Epidermal melanocyte (primary cell): ENCODE data around the gene ANP32B.
A peak's percentile ranks its signal among the peaks of the same experiment; 100 is the strongest.

Experiments
- DNase-seq: peaks from one replicate; pipeline ENCODE4 v3.0.0; 2011; ENCODE audit warnings: low spot score; ENCODE audit not compliant: insufficient read length

Gene ANP32B

DNA sequence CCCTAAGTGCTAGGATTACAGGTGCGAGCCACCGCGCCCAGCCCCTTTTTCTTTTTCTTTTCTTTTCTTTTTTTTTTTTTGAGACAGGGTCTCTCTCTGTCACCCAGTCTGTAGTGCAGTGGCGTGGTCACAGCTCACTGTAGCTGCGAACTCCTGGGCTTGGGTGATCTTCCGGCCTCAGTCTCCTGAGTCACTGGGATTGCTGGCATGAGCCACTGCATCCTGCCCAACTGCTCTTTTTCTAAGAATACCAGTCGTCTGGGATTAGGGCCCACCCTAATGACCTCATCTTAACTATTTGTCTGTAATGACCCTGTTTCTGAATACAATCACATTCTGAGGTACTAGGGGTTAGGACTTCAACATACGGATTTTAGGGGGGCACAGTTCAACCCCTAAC lies 39.3 kb downstream of the ANP32B start:
- no peak for DNase-seq

DNA sequence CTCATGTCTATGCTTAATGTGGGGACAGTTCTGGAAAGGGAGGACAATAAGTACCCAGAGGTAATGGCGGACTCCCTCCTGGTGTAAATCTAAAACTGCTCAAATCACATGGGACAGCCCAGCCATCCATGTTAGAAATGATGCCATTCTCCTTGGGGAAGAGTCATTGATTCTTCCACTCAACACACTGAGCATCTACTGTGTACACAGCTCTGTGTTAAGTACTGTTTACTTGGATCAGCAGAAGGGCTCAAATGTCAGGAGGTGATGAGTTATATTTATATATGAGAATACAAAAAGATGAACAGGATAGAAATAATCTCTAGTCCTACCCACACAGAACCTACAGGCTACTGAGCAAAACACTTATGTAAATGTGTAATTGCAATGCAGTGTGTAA lies 41.6 kb downstream of the ANP32B start:
- no peak for DNase-seq

DNA sequence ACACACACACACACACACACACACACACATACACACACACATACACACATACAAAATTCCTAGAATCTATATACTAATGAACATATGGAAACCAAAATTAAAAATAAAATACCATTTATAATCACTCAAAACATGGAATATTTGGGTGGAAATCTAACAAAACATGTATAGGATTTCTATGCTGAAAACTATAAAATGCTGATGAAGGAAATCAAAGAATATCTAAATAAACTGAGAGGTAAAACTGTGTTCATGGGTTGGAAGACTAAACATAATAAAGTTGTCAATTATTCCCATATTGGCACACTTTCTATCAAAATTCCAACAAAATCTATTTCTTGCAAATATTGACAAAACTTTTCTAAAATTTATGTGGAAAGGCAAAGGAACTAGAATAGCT lies 48.0 kb downstream of the ANP32B start:
- DNase-seq: no peak

- no peak for DNase-seq
Measured at GRCh38 chr9:98031935-98032334, 48.8 kb downstream of the ANP32B start.

DNA sequence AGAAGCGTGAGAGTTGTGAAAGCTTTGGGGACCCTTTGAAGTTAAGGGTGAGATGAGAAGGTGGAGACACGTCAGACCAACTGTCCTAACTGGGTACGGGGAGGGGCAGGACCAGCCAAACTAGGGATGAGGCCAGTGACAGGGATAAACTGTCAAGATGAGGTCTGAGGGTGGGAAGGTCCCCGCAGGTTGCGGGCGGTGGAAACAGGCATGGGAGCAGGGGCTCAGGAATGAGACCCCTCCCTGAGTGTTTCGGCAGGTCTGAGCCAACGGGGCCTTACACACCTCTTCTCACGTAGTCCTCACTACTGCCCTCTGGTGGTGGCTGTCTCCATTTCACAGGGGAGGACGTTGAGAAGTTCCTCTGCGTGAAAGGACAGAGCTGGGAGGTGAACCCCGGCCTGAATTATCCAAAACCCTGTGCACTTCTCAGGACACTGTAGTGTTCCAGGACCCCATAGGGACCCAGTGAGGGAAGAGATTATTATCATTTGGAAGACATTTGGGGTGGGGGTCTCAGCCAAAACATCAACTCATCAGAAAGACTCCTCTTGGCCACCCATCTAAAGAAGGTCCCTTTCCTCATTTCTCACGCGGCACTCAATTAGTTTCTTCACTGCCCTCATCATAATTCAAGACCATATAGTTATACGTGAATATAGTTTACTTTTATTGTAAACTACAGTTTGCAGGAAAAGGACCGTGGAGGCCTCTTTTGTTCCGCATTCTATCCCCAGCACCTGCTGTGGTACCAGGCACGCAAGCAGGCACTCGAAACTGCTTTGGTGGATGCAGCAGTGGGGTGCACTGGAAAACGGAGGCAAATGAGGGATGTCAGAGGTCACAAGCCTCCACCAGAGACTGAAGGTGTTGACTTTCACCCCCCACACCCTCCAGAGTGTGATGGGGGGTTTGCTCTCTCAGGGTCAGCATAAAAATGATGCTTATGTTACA lies 51.7 kb downstream of the ANP32B start:
- peak; percentile 64 for DNase-seq

GRCh38 chr9:98037357-98037756 lies 54.2 kb downstream of the ANP32B start:
- DNase-seq: no peak

DNA sequence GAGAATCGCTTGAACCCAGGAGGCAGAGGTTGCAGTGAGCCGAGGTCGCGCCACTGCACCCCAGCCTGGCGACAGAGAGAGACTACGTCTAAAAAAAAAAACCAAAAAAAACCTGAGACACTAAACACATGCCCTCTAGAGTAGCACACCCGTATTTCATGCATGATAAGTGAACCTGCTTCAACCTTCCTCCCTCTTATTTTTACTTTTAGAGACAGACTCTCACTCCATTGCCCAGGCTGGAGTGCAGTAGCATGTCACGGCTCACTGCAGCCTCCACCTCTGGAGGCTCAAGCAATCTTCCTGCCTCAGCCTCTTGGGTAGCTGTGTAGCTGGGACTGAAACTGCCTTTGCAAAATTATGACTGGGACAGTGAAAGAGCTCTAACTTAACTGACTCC lies 55.8 kb downstream of the ANP32B start:
- DNase-seq: no peak

DNA sequence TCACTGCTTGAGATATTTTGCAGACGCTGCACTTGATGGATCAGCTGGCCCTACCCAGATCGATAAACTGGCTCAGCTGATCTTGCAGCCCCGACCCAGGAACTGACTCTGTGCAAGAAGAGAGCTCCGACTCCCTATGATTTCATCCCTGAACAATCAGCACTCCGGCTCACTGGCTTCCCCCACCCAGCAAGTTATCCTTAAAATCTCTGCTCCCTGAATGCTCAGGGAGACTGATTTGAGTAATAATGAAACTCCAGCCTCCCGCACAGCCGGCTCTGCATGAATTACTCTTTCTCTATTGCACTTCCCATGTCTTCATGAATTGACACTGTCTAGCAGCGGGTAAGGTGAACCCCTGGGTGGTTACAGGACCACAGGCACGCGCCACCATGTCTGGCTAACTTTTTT lies 56.5 kb downstream of the ANP32B start:
- no peak for DNase-seq

DNA sequence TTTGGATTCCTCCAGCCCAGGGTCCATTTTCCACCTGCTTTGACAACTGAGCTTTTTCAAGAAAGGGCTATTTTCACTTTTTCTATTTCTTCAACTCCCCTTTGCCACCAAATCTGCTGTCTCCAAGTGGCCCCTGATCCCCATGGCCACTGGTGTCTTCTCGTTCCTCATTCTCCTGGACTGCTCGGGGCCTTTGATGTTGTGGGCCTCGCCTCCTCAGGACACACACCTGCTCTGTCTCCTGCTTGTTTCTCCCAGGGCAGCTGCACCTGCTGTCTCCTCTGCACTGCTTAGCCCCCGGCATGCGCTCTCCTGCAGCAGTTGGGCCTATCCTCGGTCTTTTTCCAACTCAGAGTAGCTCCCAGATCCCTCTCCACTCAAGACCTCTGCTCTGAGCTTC lies 57.1 kb downstream of the ANP32B start:
- DNase-seq: no peak

- no peak for DNase-seq
Measured at GRCh38 chr9:98043915-98044314, 60.8 kb downstream of the ANP32B start.

DNA sequence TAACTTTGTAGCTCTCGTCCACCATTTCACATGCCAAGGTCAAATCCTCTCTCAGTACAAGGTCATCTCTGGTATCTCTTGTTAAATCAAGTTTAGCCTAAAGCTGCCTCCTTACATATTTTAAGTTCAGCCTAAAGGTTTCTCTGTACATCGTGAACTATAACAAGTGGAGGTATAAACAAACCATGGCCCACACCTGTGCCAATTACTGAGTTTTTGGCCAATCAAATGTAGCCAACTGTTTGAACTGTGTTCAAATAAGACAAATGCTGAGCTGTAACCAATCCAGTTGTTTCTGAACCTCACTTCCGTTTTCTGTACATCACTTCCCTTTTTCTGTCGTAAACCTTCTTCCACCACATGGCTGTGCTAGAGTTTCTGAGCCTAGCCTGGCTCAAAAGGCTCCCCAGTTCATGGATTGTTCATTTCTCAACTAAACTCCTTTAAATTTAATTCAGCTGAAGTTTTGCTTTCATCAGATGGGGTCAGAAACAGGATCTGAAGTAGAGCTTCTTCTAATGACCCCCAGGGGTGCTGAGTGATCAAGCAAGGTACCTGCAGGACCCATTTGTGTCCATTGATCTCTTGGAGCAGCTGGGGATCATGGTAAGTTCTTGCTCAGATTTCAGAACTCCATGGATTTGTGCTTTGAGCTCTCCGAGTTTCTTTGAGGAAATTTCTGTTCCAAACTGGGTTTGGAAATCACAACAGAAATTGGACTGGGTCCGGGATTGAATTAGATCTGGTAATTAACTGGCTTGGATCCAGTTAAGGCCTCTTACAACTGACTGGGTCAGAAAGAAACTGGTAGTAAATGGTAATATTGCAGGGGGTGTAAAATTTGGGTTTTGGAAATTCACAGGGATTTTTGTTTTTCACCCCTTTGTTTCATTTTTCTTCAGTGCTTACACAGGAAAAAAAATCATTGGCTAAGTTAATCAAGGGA lies 62.4 kb downstream of the ANP32B start:
- no peak for DNase-seq

DNA sequence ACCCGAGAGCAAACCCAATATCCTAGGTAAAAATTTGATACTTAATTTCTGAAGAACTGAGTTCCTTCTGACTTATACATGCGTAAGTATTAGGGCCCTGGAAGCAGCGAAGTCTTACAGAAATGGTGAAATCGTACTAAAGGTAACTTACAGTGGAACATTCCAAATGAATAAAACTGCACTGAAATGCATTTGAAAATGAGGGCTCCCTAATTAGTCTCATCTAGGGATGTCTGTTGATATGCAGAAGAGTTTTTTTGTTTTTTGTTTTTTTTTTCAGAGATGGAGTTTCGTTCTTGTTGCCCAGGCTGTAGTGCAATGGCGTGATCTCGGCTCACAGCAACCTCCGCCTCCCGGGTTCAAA lies 63.0 kb downstream of the ANP32B start:
- no peak for DNase-seq

GRCh38 chr9:98047002-98047401 lies 63.9 kb downstream of the ANP32B start:
- no peak for DNase-seq

DNA sequence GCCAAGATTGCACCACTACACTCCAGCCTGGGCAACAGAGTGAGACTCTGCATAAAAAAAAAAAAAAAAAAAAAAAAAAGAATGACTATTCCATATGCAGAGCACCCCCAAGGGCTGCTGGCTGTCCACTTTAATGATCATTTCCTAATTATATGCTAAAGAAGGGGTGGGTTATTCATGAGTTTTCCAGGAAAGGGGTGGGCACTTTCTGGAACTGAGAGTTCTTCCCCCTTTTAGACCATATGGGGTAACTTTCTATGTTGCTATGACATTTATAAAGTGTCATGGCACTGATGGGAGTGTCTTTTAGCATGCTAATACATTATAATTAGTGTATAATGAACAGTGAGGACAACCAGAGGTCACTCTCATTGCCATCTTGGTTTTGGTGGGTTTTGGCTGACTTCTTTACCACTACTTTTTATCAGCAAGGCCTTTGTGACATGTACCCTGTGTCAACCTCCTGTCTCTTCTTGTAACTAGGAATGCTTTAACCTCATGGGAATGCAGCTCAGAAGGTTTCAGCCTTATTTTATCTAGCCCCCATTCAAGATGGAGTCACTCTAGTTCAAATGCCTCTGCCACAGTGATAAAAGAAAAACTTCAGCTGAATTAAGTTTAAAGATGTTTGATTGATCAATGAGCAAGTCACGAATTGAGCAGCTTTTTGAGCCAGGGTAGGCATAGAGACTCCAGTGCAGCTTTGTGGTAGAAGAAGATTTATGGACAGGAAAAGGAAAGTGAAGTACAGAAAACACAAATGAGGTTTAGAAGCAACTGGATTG lies 66.3 kb downstream of the ANP32B start:
- no peak for DNase-seq

DNA sequence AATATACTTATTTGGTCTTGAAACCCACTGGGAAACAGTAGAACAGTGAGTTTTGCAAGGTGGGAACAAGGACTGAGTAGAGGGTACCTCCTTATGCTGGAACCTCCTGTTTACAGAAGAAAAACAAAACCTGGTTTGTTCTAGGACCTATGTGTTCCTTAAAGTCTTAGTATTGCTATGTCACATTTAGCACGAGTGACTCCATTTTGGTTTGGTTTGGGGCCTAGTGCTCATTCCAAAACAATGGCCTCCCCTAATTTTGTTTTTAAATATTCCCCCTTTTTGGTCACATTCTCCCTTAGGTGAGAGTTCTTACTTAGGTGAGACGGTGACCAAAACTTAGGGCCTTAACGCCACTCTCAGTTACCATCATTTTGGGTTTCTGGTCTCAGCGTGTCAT lies 67.2 kb downstream of the ANP32B start:
- no peak for DNase-seq

DNA sequence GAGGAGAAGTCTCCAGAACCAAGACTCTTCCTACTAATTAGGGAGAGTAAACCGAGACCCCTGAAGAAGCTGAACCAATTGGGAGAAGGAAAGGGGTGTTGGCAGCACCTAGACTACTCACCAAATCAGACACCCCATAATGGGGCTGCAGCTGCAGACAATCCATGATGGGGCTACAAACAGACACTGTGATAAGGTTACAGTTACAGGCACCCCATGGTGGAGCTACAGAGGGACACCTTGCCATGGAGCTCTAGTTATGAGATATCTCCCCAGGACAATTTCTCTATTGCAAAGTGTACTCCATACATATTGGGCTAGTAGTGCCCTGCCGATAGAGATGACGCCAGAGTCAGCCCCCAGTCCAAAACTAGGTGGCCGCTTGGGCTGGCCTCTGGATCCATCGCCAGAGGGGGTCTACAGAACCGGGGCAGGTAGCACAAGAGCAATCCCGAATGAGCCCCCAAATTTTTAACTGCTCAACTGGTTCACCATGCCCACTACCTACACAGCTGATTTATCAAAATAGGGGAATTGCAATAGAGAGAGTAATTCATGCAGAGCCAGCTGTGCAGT lies 71.3 kb downstream of the ANP32B start:
- no peak for DNase-seq

GRCh38 chr9:98056269-98057137 lies 73.4 kb downstream of the ANP32B start, which contains the start of gene NANS:
Gene NANS, plus strand, starts transcription at chr9:98056732. Its CDS starts 77 bp downstream, at chr9:98056809.
- DNase-seq: peak; percentile 66

DNA sequence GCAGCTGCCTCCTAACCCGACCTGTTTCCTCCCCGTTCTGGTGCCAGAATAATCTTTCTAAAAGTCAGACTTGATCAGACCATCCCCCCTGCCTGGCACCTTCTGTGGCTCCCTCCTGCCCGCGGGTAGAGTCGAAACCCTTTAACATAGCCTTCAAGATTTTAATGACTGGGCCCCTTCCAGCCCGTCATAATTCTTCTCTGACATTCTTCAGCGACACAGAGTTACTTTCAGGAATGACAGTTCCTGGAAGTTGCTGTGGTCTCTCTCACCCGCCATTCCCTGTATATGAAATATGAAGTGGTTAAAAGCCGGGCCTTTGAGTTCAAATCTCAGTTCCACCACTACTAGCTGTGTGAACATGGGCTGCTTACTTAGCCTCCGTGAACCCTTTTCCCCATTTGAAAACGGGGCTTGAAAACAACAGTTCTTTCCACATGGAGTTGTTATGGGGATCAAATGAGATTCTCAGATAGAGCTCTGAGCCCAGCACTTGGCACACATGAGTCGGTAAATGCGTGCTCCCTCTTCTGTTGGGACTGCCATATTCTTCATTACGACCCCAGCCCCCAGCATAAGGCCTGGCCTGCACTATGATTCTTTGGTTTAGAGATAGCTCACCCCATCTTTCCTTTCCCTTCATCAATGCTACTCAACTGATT lies 74.1 kb downstream of the ANP32B start:
- DNase-seq: no peak

- DNase-seq: no peak
Measured at GRCh38 chr9:98062161-98062560, 79.0 kb downstream of the ANP32B start.
